GM12873 (cell line): Measurements from ENCODE around the gene TCF12.

Experiments
- TF ChIP-seq, protein P1 (sequence below): IDR thresholded peaks from 2 replicates; pipeline ENCODE4 v1.5.1; 2012; ENCODE audit warnings: low read depth, mild to moderate bottlenecking, moderate library complexity, low read length, control low read depth; ENCODE audit not compliant: insufficient read depth; ENCODE audit errors: missing control alignments

The TCF12 gene

DNA sequence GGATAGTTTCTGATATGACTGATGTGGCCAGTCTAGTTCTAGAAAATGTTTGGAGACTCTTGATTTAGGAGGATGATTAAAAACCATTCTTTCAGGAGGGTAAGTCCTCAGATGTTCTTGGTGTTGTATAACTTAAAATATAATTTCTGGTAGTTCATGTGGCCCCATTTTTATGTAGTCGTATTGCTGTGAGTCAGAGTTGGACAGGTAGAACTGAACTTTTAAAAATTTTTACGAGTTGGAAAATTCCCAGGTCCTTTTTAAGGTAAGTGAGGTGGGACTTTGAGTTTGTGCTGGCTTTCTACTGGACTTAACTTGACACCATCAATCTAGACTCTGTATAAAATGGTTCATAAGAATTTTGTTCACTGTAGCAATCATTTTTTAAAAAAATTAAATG, 92.3 kb downstream of the TCF12 start:
- TF ChIP-seq, protein P1, sequence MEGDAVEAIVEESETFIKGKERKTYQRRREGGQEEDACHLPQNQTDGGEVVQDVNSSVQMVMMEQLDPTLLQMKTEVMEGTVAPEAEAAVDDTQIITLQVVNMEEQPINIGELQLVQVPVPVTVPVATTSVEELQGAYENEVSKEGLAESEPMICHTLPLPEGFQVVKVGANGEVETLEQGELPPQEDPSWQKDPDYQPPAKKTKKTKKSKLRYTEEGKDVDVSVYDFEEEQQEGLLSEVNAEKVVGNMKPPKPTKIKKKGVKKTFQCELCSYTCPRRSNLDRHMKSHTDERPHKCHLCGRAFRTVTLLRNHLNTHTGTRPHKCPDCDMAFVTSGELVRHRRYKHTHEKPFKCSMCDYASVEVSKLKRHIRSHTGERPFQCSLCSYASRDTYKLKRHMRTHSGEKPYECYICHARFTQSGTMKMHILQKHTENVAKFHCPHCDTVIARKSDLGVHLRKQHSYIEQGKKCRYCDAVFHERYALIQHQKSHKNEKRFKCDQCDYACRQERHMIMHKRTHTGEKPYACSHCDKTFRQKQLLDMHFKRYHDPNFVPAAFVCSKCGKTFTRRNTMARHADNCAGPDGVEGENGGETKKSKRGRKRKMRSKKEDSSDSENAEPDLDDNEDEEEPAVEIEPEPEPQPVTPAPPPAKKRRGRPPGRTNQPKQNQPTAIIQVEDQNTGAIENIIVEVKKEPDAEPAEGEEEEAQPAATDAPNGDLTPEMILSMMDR, result no peak

DNA sequence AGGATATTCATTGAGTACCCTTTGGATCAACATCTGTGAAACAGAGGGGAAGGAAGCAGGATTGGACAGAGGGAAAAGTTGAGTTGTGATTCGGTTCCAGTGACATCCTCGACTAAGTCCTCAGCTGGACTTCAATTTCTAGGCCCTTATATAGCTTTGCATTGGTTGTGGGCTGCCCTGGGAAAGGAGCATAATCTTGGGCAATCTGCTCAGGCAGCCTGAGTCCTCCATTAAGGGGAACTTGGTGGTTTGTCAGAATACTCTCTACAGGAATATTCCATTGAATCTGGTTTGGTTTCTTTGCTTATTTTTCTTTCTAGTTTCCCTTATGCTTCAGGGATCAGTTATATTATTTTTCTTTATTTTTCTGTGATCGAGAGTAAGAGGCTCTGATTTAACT, 94.1 kb downstream of the TCF12 start:
- TF ChIP-seq, protein P1, result no peak

DNA sequence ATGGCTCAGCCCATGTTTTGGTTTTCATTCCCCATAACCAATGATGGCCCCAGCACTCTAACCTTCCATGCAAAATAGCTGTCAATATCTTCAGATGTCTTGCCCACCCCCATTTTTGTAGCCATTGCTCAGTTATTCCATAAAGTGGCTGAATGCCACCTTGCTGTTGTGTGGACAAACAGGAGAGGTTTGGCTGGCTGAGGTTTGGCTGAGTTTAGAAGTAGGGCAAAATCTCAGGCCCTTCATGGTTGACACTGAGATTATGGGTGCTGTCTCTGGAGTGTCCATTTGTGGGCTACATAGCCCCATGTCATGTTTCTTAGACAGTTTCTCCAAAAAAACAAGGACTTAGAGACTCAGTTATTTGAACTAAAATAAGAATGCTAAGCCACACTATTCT, 96.9 kb downstream of the TCF12 start:
- TF ChIP-seq, protein P1, result no peak

DNA sequence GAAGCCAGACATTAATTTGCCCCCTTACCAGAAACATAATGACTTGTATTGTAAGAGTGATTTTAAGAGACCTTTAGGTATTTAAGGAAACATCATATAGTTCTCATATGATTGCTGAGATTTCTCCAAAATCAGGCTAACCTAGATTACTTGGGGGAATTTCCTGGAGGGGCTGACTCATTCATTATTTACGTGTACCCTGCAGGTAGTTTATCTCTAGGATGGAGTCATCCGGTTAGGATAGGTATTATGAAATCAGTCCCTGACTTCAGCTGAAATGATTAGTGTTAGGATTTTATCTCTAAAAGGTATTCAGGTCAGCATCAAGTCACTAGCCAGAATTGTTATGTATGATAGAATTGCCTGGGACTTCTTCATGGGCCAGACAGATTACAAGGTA, 97.5 kb downstream of the TCF12 start:
- TF ChIP-seq, protein P1, result no peak

DNA sequence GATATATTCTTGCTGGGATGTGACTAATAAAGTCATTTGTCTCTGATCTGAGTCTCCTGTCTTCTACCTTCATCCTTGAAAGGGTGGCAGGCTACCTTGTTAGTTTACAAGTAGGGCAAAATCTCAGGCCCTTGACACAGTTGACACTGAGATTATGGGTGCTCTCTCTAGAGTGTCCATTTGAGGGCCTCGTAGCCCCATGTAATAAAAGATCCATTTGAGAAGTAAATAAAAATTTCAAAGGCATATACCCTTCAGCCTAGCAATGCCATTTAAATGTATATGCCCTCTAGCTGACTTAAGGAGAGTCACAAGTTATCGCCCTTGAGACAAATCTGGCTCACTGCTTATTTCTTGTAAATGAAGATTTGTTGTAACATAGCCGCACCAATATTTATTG, 98.6 kb downstream of the TCF12 start:
- TF ChIP-seq, protein P1, result no peak

DNA sequence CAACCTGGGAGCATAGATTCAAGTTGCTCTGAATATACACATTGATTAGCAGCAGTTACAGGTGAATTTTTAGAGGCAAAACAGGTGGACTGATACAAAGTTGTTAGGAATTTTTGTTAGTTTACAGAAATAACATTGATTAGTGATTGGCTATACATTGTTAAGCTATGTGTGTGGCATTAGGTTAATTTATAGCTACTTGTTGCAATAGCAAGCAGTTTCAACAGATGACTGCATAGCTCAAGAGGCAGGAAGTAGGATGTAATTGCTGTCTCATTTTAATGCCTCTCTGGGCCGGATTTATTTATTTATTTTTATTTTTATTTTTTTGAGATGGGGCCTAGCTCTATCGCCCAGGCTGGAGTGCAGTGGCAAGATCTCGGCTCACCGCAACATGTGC, 99.7 kb downstream of the TCF12 start:
- TF ChIP-seq, protein P1, result no peak

DNA sequence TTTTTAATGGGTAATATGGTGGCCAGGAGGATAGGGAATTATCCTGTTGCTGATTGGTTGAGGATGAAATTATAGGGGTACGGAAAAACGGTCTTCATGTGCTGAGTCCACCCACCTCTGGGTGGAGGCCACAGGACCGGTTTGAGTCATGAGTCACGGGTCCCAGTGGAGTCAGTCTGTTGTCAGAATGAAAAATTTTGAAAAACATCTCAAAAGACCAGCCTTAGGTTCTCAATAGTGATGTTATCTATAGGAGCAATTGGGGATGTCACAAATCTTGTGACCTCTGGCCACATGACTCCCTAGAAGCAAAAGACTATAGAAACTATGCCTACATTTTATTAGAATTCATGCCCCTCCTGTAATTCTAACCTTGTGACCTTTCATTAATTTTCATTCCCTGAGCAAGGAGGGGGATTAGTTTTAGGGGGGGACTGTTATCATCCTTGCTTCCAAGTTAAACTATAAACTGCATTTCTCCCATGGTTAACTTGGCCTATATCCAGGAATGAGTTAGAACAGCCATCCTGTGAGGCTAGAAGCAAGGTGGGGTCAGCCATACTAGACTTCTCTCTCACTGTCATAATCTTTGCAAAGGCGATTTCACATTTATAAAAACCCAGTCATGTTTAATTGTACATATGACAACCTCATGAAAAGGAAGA, 101.2 kb downstream of the TCF12 start:
- TF ChIP-seq, protein P1, result no peak
